ENCODE results near the gene NUP188. TPM values are rescaled to one million over a fixed set of nuclear protein-coding genes. Genes with fewer than 3 reads are reported as not detected.

Gene NUP188
- total RNA-seq, 1 donor from 2014 or later: 40.4 TPM

- Histone ChIP-seq H3K36me3 (ENCODE audit: insufficient read depth, low read length) (peaks cover 5% of the 10 kb centered on the region), H3K27me3 (ENCODE audit: insufficient read depth, low read length) (no peaks in the 10 kb centered on the region), H3K9me3 (ENCODE audit: insufficient read depth, low read depth, low read length) (no peaks in the 10 kb centered on the region), H3K4me2 (ENCODE audit: low read length) (no peak overlapping the region), H3K4me1 (ENCODE audit: insufficient read depth, low read length) (no peaks in the 10 kb centered on the region), H3K9ac (ENCODE audit: low read length) (no peak overlapping the region), H3K79me2 (ENCODE audit: insufficient read depth, low read length) (no peaks in the 10 kb centered on the region), H2AFZ (ENCODE audit: low read depth, low read length) (no peak overlapping the region), H4K20me1 (ENCODE audit: insufficient read depth, low read length) (peaks cover 12% of the 10 kb centered on the region), H3K4me3 (ENCODE audit: insufficient read depth, low read depth, low read length) (no peak overlapping the region), H3K27ac (ENCODE audit: low read depth, low read length) (no peak overlapping the region)
- H3K27ac Mint-ChIP-seq (ENCODE audit: unreplicated experiment): no peak overlapping the region
- H3K9me3 Mint-ChIP-seq (ENCODE audit: unreplicated experiment): no peaks in the 10 kb centered on the region
- TF ChIP-seq CTCF (IDR thresholded peaks at IDR 0.05; ENCODE audit: insufficient read depth, low read depth, low read length): no peak
- TF ChIP-seq EZH2 (IDR thresholded peaks at IDR 0.05; ENCODE audit: insufficient read depth, low read length): no peak
- no peak for FAIRE-seq
- H3K4me3 Mint-ChIP-seq (ENCODE audit: unreplicated experiment): no peak overlapping the region
- H3K4me1 Mint-ChIP-seq (ENCODE audit: low read depth, unreplicated experiment): peaks cover 2% of the 10 kb centered on the region
- no peak for DNase-seq (ENCODE audit: low read depth)
- peaks cover 3% of the 10 kb centered on the region for H3K36me3 Mint-ChIP-seq (ENCODE audit: low read depth, unreplicated experiment)
- H3K27me3 Mint-ChIP-seq (ENCODE audit: low read depth, unreplicated experiment): no peaks in the 10 kb centered on the region
These were observed 61.6 kb downstream of the NUP188 start for GRCh38 chr9:129008986-129009583.

GRCh38 chr9:129009584-129010141 is 62.2 kb downstream of the NUP188 start:
- Mint-ChIP-seq H3K4me3 (ENCODE audit: unreplicated experiment) (no peak overlapping the region), H3K4me1 (ENCODE audit: low read depth, unreplicated experiment) (peaks cover 2% of the 10 kb centered on the region), H3K9me3 (ENCODE audit: unreplicated experiment) (no peaks in the 10 kb centered on the region), H3K36me3 (ENCODE audit: low read depth, unreplicated experiment) (peaks cover 3% of the 10 kb centered on the region), H3K27me3 (ENCODE audit: low read depth, unreplicated experiment) (no peaks in the 10 kb centered on the region), H3K27ac (ENCODE audit: unreplicated experiment) (no peak overlapping the region)
- H2AFZ ChIP-seq (ENCODE audit: low read depth, low read length): no peak overlapping the region
- H3K79me2 ChIP-seq (ENCODE audit: insufficient read depth, low read length): no peaks in the 10 kb centered on the region
- H3K4me1 ChIP-seq (ENCODE audit: insufficient read depth, low read length): no peaks in the 10 kb centered on the region
- no peak overlapping the region for H3K27ac ChIP-seq (ENCODE audit: low read depth, low read length)
- peaks cover 5% of the 10 kb centered on the region for H3K36me3 ChIP-seq (ENCODE audit: insufficient read depth, low read length)
- no peak for DNase-seq (ENCODE audit: low read depth)
- TF ChIP-seq CTCF (IDR thresholded peaks at IDR 0.05; ENCODE audit: insufficient read depth, low read depth, low read length): no peak
- no peak for TF ChIP-seq EZH2 (IDR thresholded peaks at IDR 0.05; ENCODE audit: insufficient read depth, low read length)
- H3K9me3 ChIP-seq (ENCODE audit: insufficient read depth, low read depth, low read length): no peaks in the 10 kb centered on the region
- FAIRE-seq: no peak
- H4K20me1 ChIP-seq (ENCODE audit: insufficient read depth, low read length): peaks cover 12% of the 10 kb centered on the region
- H3K4me3 ChIP-seq (ENCODE audit: insufficient read depth, low read depth, low read length): no peak overlapping the region
- H3K27me3 ChIP-seq (ENCODE audit: insufficient read depth, low read length): no peaks in the 10 kb centered on the region
- H3K4me2 ChIP-seq (ENCODE audit: low read length): no peak overlapping the region
- H3K9ac ChIP-seq (ENCODE audit: low read length): no peak overlapping the region
